Right lobe of liver (tissue), 6 donors: Measurements from ENCODE around the gene LRIG3. TPM values are rescaled to one million over a fixed set of nuclear protein-coding genes. Genes with fewer than 3 reads are reported as not detected.

Experiments
- ATAC-seq, 4 donors: fragments of 200-7000 bp; cut with Tn5 transposase; one replicate each; pipeline ENCODE4 v1.9.1; 2020; ENCODE audit warnings: mild to moderate bottlenecking in 4 of 4, moderate library complexity in 4 of 4
- DNase-seq, 3 donors: peaks; one replicate each; pipeline ENCODE4 v3.0.0-alpha.2; 2020
- H3K27ac ChIP-seq, 3 donors: fragments of 200-600 bp; one replicate each; pipeline ENCODE4 v1.8.0; 2022
- H3K27me3 ChIP-seq, 2 donors: fragments of 200-600 bp; one replicate each; pipeline ENCODE4 v1.8.0; 2022
- H3K36me3 ChIP-seq, 4 donors: fragments of 200-600 bp; sonication (generic) in 1 of 4; one replicate each; pipeline versions ENCODE4 v1.5.1 to v1.8.0; 2017 to 2022; ENCODE audit warnings: control low read depth in 1 of 4
- H3K4me1 ChIP-seq, 4 donors: fragments of 200-600 bp; sonication (generic) in 1 of 4; one replicate each; pipeline versions ENCODE4 v1.5.1 to v1.8.0; 2017 to 2022; ENCODE audit warnings: control low read depth in 1 of 4
- H3K4me3 ChIP-seq, 3 donors: fragments of 200-600 bp; one replicate each; pipeline ENCODE4 v1.8.0; 2022
- H3K9me3 ChIP-seq, 4 donors: fragments of 200-600 bp; sonication (generic) in 1 of 4; one replicate each; pipeline versions ENCODE4 v1.5.1 to v1.8.0; 2017 to 2022; ENCODE audit warnings: control low read depth in 1 of 4
- POLR2A ChIP-seq: fragments of 450-650 bp; IDR thresholded peaks from one replicate; pipeline ENCODE4 v1.6.1; 2017; ENCODE audit warnings: antibody characterized with exemption, mild to moderate bottlenecking
- WGBS: methylation state at CpG from one replicate; pipeline ENCODE4 v1.1.6; 2018; ENCODE audit warnings: low coverage, low lambda C conversion rate; ENCODE audit not compliant: insufficient coverage; ENCODE audit errors: missing lambda C conversion rate; 5-methylcytosine and 5-hydroxymethylcytosine counted together
- intact Hi-C, 2 donors: fragments of 100-400 bp; cut with DNase I; formaldehyde crosslinking; loops; one replicate each; pipeline versions ENCODE4 v1.11.2 to v1.14.1; 2022
- total RNA-seq, 6 experiments: library from RNA; depleted of rRNA in 2 of 6; stranded (reverse); fragments of >200 nt in 2 of 6; fragmentation: NEBNext Ultra II Directional in 3 of 6; extraction: Animal tissue kit (Norgen Biotek cat#: 25700) in 3 of 6; gene quantifications; one replicate each; pipeline versions ENCODE4 v1.1.0 to v1.2.4, GENCODE V29; 2016 to 2023
- TF ChIP-seq, protein P1 (sequence below), 4 donors: fragments of 200-600 bp in 3 of 4; fragments of 450-650 bp in 1 of 4; IDR thresholded peaks; one replicate each; pipeline versions ENCODE4 v1.5.1 to v1.8.0; 2016 to 2022; ENCODE audit warnings: antibody characterized with exemption in 4 of 4, mild to moderate bottlenecking in 2 of 4
- donor health status: DM: no; HTN: yes; CAD: no.
- donor health status: DM: no; HTN: no; CAD: no.
- donor health status: DM: no; HTN: no; CAD: no.
- donor health status: DM: no; HTN: yes; CAD: no.
- donor health status: DM: no; HTN: yes; CAD: no.

Gene LRIG3
- total RNA-seq, 6 experiments from 2014 or later = 4.2 to 13.3 (median 8.9) TPM

- Histone ChIP-seq H3K9me3 (no peaks in the 10 kb centered on the region), H3K4me1 (no peaks in the 10 kb centered on the region), H3K27me3 (no peaks in the 10 kb centered on the region), H3K36me3 (no peaks in the 10 kb centered on the region), H3K27ac (no peak overlapping the region), H3K4me3 (no peak overlapping the region)
- ATAC-seq (no peak), DNase-seq (no peak)
- WGBS = 67% methylated on average over 1 of the region's 3 CpGs
- intact Hi-C loops = no loop called here
- TF ChIP-seq, protein P1, sequence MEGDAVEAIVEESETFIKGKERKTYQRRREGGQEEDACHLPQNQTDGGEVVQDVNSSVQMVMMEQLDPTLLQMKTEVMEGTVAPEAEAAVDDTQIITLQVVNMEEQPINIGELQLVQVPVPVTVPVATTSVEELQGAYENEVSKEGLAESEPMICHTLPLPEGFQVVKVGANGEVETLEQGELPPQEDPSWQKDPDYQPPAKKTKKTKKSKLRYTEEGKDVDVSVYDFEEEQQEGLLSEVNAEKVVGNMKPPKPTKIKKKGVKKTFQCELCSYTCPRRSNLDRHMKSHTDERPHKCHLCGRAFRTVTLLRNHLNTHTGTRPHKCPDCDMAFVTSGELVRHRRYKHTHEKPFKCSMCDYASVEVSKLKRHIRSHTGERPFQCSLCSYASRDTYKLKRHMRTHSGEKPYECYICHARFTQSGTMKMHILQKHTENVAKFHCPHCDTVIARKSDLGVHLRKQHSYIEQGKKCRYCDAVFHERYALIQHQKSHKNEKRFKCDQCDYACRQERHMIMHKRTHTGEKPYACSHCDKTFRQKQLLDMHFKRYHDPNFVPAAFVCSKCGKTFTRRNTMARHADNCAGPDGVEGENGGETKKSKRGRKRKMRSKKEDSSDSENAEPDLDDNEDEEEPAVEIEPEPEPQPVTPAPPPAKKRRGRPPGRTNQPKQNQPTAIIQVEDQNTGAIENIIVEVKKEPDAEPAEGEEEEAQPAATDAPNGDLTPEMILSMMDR (IDR thresholded peaks at IDR 0.05) = no peak
- TF ChIP-seq POLR2A = no peak
These were observed 14.2 kb upstream of the LRIG3 start for GRCh38 chr12:58934528-58934927.

- Histone ChIP-seq H3K27ac (no peak overlapping the region), H3K27me3 (no peaks in the 10 kb centered on the region), H3K4me3 (no peak overlapping the region), H3K4me1 (no peaks in the 10 kb centered on the region), H3K36me3 (no peaks in the 10 kb centered on the region), H3K9me3 (no peaks in the 10 kb centered on the region)
- WGBS = 87% methylated on average over 8 of the region's 8 CpGs
- DNase-seq = no peak
- TF ChIP-seq POLR2A = no peak
- TF ChIP-seq, protein P1 (IDR thresholded peaks at IDR 0.05) = no peak
- intact Hi-C loops = no loop called here
- ATAC-seq = no peak
These were observed 12.7 kb upstream of the LRIG3 start for GRCh38 chr12:58932806-58933681.

DNA sequence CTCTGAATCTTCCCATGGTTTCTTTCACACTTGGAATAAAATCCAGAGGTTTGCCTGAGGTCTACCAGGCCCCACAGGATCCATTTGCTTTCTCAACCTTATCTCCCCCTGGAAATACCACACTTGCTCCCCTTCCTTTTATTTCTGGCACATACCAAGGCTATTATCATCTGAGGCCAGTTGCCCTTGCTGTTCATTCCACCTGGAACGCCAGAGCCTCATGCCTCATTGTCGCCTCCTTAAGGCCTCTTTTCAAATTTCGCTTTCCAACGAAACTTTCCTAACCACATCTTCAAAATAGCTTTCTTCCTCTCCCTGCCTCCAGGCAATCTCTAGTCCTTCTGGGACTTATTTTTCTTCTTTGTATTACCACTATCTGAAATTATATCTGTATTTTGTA lies 11.2 kb upstream of the LRIG3 start:
- 82% methylated on average over 4 of the region's 4 CpGs for WGBS
- intact Hi-C loops = no loop called here

DNA sequence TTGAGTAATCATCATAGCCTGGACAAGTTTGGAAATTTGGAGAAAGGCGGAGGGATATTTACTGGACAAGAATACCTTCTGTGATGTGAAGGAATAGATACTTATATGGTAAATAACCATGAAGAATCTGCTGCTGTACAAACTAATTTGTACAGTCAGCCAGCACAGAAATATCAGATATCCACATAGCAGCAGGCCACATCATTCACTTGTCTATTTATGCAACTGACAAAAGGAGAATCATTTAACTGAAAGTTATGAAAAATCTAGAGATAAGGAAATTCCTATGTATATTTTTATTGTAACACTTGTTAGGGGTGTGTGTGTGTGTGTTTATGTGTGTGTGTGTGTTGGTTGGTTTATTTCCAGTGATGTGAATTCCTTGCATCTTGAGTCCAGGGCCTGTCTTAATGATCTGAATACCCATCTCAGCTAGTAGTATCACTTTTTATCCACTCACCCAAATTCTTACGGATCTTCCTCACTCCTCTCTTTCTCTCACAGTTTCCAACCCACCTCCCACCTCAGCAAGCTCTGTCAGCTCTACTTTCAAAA lies 10.5 kb upstream of the LRIG3 start:
- no peaks in the 10 kb centered on the region for H3K4me1 ChIP-seq
- no peak overlapping the region for H3K27ac ChIP-seq
- no peaks in the 10 kb centered on the region for H3K36me3 ChIP-seq
- no peak for TF ChIP-seq POLR2A
- TF ChIP-seq, protein P1 (IDR thresholded peaks at IDR 0.05) = no peak
- WGBS = 87% methylated on average over 2 of the region's 2 CpGs
- intact Hi-C loops = no loop called here
- DNase-seq (no peak), ATAC-seq (no peak)
- H3K9me3 ChIP-seq = no peaks in the 10 kb centered on the region
- no peaks in the 10 kb centered on the region for H3K27me3 ChIP-seq
- H3K4me3 ChIP-seq = no peak overlapping the region

More for the DNA sequence above, 11.2 kb upstream of the LRIG3 start:
- DNase-seq (no peak), ATAC-seq (peak in 1 of 4 donors; percentile 16)
- no peaks in the 10 kb centered on the region for H3K36me3 ChIP-seq
- no peaks in the 10 kb centered on the region for H3K4me1 ChIP-seq
- no peaks in the 10 kb centered on the region for H3K9me3 ChIP-seq
- no peaks in the 10 kb centered on the region for H3K27me3 ChIP-seq
- H3K4me3 ChIP-seq = no peak overlapping the region
- TF ChIP-seq, protein P1 (IDR thresholded peaks at IDR 0.05) = peak in 1 of 4 donors; percentile 30
- no peak for TF ChIP-seq POLR2A
- H3K27ac ChIP-seq = no peak overlapping the region
